Neuron (in vitro differentiated cells): ENCODE measurements around the gene NFATC3.

Source experiments
- H2AFZ ChIP-seq: one replicate; pipeline ENCODE4 v1.6.1; 2013; ENCODE audit warnings: low read depth, mild to moderate bottlenecking, inconsistent platforms, low read length, moderate library complexity
- H3K27me3 ChIP-seq: one replicate; pipeline ENCODE4 v1.6.1; 2013; ENCODE audit warnings: low read length; ENCODE audit not compliant: insufficient read depth
- H3K36me3 ChIP-seq: one replicate; pipeline ENCODE4 v1.6.1; 2013; ENCODE audit warnings: low read length; ENCODE audit not compliant: insufficient read depth
- H3K4me1 ChIP-seq: one replicate; pipeline ENCODE4 v1.6.1; 2013; ENCODE audit warnings: low read length; ENCODE audit not compliant: insufficient read depth
- H3K4me3 ChIP-seq: 2 replicates; pipeline ENCODE4 v1.5.1; 2013; ENCODE audit warnings: mild to moderate bottlenecking, low read length, moderate library complexity
- H3K9me3 ChIP-seq: one replicate; pipeline ENCODE4 v1.6.1; 2013; ENCODE audit warnings: low read length

Gene NFATC3

DNA sequence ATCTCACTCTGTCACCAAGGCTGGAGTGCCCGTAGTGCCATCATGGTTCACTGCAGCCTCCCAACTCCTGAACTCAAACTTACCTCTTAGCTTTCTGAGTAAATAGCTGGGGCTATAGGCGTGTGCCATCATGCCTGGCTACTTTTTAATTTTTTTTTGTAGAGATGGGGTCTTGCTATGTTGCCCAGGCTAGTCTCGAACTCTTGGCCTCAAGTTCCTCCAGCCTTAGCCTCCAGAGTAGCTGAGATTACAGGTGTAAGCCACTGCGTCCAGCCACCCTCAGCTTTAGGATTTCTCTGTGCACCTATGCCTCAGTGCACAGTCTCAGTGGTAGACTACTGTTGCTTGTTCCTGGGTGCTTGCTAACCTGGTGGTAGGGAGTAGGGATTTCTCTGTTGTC lies 184.6 kb downstream of the NFATC3 start:
- Histone ChIP-seq H3K36me3 (peaks cover 6% of the 10 kb centered on the region), H2AFZ (no peak overlapping the region), H3K4me3 (no peak overlapping the region), H3K27me3 (no peaks in the 10 kb centered on the region), H3K4me1 (peaks cover 7% of the 10 kb centered on the region), H3K9me3 (no peaks in the 10 kb centered on the region)

DNA sequence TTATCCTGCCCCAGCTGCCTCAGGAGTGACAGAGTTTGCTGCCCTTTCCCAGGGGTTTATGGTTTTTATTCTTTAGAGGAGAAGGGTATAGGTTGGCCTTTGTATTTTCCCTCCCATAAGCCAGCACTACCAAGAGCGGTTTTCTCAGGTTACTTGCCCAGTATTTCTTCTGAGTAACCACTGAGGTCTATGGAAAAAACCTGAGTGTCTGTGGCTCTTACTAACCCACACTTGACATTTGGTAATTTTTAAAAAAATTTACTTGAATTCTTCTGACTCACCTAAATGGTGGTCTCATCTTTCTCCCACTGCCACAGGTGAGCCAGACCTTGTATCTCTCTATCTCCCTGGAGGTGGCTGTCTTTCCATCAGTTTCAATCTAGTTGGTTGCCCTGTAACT lies 185.2 kb downstream of the NFATC3 start:
- peaks cover 5% of the 10 kb centered on the region for H3K4me1 ChIP-seq
- no peaks in the 10 kb centered on the region for H3K27me3 ChIP-seq
- H3K4me3 ChIP-seq, result no peak overlapping the region
- H3K36me3 ChIP-seq, result peaks cover 6% of the 10 kb centered on the region
- no peaks in the 10 kb centered on the region for H3K9me3 ChIP-seq
- H2AFZ ChIP-seq, result no peak overlapping the region

DNA sequence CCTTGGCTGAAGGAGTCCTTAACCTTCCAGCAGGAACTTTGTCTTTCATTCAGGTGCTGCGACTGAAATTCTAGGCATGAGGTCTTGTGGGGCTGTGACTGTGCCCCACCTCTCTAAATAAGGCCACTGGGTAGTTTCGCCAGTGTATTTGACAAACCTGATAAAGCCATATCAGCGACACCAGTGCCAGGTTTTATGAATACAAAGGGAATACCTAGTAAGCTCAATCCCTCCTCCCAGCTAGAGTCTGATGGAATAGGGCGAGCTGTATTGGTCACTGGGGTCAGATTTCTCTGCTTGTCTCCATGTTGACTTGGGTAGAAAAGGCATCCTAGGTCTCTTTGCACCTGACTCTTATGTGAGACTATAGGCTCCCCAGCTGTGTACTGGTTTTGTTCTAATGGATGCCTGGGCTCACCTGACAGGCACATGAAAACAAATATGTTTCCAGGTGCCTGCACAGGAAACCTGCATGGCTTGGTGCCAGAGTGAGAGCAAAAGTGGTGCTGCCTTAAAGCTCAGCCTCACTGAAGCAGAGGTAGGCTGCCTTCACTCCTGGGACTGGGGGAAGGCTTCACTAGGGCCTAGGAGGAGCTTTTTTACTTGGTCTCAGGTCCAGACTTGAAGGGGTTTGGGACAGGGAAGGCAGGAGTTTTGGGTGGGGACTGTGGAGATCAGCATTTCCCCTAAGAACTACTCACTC lies 187.5 kb downstream of the NFATC3 start:
- Histone ChIP-seq H3K4me1 (peaks cover 10% of the 10 kb centered on the region), H2AFZ (no peak overlapping the region), H3K4me3 (no peak overlapping the region), H3K27me3 (no peaks in the 10 kb centered on the region), H3K9me3 (no peaks in the 10 kb centered on the region), H3K36me3 (peaks cover 6% of the 10 kb centered on the region)

DNA sequence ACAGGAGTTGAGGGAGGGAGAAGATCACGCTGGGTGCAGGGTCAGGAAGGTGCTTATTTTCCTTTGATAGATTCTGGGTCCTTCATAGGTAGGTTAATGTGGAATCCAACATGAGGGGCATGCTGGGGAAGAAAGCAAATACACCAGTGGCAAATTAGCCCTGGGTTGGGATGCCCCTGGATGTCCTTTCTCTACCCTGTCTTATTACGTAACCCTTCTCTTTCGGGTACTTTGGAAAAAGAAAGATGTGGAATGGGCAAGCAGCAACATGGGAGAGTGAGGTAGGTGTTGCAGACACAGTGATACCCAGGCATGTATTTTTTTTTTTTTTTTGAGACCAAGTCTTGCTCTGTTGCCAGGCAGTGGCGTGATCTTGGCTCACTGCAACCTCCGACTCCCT lies 188.3 kb downstream of the NFATC3 start:
- H3K27me3 ChIP-seq, result no peaks in the 10 kb centered on the region

DNA sequence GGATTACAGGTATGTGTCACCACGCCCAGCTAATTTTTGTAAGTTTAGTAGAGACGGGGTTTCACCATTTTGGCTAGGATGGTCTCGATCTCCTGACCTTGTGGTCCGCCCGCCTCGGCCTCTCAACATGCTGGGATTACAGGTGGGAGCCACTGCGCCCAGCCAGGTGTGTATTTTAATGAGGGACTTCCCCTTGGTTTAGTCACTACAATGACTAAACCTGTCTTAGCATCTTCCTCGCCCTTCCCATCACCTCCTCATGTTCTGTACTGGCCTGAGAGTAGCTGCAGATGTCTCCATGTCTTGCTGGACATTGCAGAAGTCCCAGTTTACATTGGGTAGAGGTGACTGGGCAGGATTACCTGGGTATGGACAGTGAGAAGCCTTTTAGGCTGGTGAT lies 188.7 kb downstream of the NFATC3 start:
- Histone ChIP-seq H2AFZ (no peak overlapping the region), H3K4me3 (no peak overlapping the region), H3K27me3 (no peaks in the 10 kb centered on the region), H3K36me3 (peaks cover 6% of the 10 kb centered on the region), H3K4me1 (peaks cover 10% of the 10 kb centered on the region), H3K9me3 (no peaks in the 10 kb centered on the region)

More for the DNA sequence above, 188.3 kb downstream of the NFATC3 start:
- Histone ChIP-seq H3K4me3 (no peak overlapping the region), H2AFZ (no peak overlapping the region), H3K4me1 (peaks cover 10% of the 10 kb centered on the region), H3K9me3 (no peaks in the 10 kb centered on the region), H3K36me3 (peaks cover 6% of the 10 kb centered on the region)

DNA sequence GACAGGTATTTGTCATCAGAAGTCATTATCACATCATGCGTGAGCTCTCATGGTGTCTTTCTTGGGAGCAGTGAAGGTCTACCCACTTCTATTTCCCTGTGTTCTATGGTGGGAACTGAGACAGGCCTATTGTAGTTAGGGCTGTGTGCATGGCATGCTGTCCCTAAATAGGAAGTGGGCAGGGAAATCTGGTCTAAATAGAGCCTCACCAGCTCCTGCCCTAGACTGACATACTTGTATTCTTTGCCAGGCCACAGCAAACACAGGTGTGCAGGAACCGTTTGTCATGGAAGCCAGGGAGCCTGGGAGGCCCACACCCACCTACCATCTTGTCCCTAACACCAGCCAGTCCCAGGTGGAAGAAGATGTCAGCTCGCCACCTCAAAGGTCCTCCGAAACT lies 189.3 kb downstream of the NFATC3 start:
- Histone ChIP-seq H3K9me3 (no peaks in the 10 kb centered on the region), H3K36me3 (peaks cover 6% of the 10 kb centered on the region), H3K4me3 (no peak overlapping the region), H3K27me3 (no peaks in the 10 kb centered on the region), H2AFZ (no peak overlapping the region), H3K4me1 (peaks cover 10% of the 10 kb centered on the region)

DNA sequence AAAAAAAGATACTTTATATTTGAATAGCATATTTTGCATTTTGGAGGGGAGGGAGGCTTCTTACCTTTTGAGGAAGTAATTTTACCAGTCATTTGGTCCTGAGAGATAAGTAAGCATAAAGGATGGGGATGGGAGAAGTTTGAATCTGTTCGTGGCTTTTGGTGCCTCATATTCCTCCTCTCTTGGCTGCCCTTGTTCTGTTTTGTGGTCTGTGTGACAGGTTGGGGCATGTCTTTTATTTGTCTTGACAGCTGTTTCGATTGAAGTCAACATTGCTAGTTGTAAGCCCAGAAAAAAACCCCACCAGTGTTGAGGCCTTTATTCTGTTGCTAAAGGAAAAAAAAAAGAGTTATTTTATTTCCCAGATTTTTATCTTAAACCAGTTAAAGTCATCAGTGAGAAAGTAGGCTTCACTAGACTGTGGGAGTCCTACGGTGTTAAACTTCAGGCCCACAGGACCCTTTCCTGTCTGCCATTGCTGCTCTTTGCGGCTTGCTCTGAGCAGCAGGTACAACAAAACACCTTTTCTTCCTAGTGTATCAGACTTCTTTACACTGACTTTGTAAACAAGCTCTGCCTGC lies 190.5 kb downstream of the NFATC3 start:
- Histone ChIP-seq H3K36me3 (peaks cover 6% of the 10 kb centered on the region), H3K4me1 (peaks cover 10% of the 10 kb centered on the region), H3K9me3 (no peaks in the 10 kb centered on the region), H3K27me3 (no peaks in the 10 kb centered on the region), H3K4me3 (no peak overlapping the region), H2AFZ (no peak overlapping the region)

DNA sequence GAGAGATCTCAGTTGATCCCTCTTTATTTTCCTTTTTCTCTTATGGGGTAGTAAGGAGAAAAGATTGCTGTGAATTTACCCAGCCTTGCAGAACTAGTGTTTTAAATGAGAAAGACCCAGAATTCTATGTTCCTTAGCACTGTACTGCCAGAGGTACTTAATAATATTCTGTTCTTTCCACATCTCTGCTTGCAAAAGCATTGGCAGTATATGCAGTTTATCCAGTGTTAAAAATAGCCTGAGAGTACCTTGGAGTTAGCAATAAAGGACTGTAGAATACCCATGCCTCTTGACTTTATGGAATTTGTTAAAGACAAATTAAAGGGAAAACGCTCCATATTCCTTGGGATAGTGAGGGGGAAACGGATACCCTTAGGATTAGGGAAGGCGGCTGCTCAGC lies 191.1 kb downstream of the NFATC3 start:
- Histone ChIP-seq H3K36me3 (peaks cover 9% of the 10 kb centered on the region), H3K4me3 (no peak overlapping the region), H3K4me1 (peaks cover 10% of the 10 kb centered on the region), H3K9me3 (no peaks in the 10 kb centered on the region), H3K27me3 (no peaks in the 10 kb centered on the region), H2AFZ (no peak overlapping the region)
